Activated naive CD8-positive, alpha-beta T cell treated with anti-CD3 and anti-CD28 coated beads, Interleukin-2, amount 50 U/mL, for 24 hours (primary cell): ENCODE results near the gene HEXB.

Experiments
- ATAC-seq: fragments of 150-1000 bp; cut with Tn5 transposase; one replicate; pipeline ENCODE4 v1.10.0; 2021
- DNase-seq: peaks from one replicate; pipeline ENCODE4 v3.0.0; 2021
- H3K27ac Mint-ChIP-seq: one replicate; pipeline ENCODE4 v1.8.0; 2021; ENCODE audit warnings: mild to moderate bottlenecking, mixed read lengths
- H3K27me3 Mint-ChIP-seq: one replicate; pipeline ENCODE4 v1.8.0; 2021; ENCODE audit warnings: mixed read lengths
- H3K36me3 Mint-ChIP-seq: one replicate; pipeline ENCODE4 v1.8.0; 2021; ENCODE audit warnings: low read depth, mixed read lengths
- H3K4me1 Mint-ChIP-seq: one replicate; pipeline ENCODE4 v1.8.0; 2021; ENCODE audit warnings: mixed read lengths
- H3K4me3 Mint-ChIP-seq: one replicate; pipeline ENCODE4 v1.8.0; 2021; ENCODE audit warnings: mild to moderate bottlenecking, moderate library complexity, mixed read lengths
- H3K9me3 Mint-ChIP-seq: one replicate; pipeline ENCODE4 v1.8.0; 2021; ENCODE audit warnings: mixed read lengths

The HEXB gene

GRCh38 chr5:74684900-74685851 is at the start of gene HEXB:
Gene HEXB (plus strand): TSS chr5:74685233. CDS start chr5:74685261, 28 bp downstream.
- DNase-seq: peak; percentile 91
- peak; percentile 92 for ATAC-seq
- Mint-ChIP-seq H3K9me3 (no peaks in the 10 kb centered on the region), H3K36me3 (peaks cover 1% of the 10 kb centered on the region), H3K4me3 (peak within 1 kb of the TSS; percentile 86), H3K27me3 (peaks cover 2% of the 10 kb centered on the region), H3K4me1 (peaks cover 13% of the 10 kb centered on the region), H3K27ac (peak within 1 kb of the TSS; percentile 81)

GRCh38 chr5:74636149-74636548 is 48.9 kb upstream of the HEXB start:
- Mint-ChIP-seq H3K4me3 (no peak overlapping the region), H3K9me3 (no peaks in the 10 kb centered on the region), H3K4me1 (peaks cover 47% of the 10 kb centered on the region), H3K27me3 (peaks cover 30% of the 10 kb centered on the region), H3K27ac (no peak overlapping the region), H3K36me3 (no peaks in the 10 kb centered on the region)
- ATAC-seq (no peak), DNase-seq (no peak)

GRCh38 chr5:74636552-74636951 is 48.5 kb upstream of the HEXB start:
- peaks cover 47% of the 10 kb centered on the region for H3K4me1 Mint-ChIP-seq
- no peak overlapping the region for H3K27ac Mint-ChIP-seq
- H3K36me3 Mint-ChIP-seq: no peaks in the 10 kb centered on the region
- H3K9me3 Mint-ChIP-seq: no peaks in the 10 kb centered on the region
- ATAC-seq (no peak), DNase-seq (no peak)
- peaks cover 30% of the 10 kb centered on the region for H3K27me3 Mint-ChIP-seq
- no peak overlapping the region for H3K4me3 Mint-ChIP-seq

- Mint-ChIP-seq H3K9me3 (no peaks in the 10 kb centered on the region), H3K27ac (no peak overlapping the region), H3K4me1 (peaks cover 36% of the 10 kb centered on the region), H3K36me3 (no peaks in the 10 kb centered on the region), H3K4me3 (peak overlapping the region; percentile 78), H3K27me3 (peaks cover 42% of the 10 kb centered on the region)
- ATAC-seq (no peak), DNase-seq (no peak)
Observed at GRCh38 chr5:74638544-74638969, 46.5 kb upstream of the HEXB start.

GRCh38 chr5:74638970-74639806 is 45.8 kb upstream of the HEXB start:
- Mint-ChIP-seq H3K4me1 (peaks cover 35% of the 10 kb centered on the region), H3K27me3 (peaks cover 47% of the 10 kb centered on the region), H3K4me3 (peak overlapping the region; percentile 78), H3K27ac (no peak overlapping the region), H3K36me3 (no peaks in the 10 kb centered on the region), H3K9me3 (no peaks in the 10 kb centered on the region)
- ATAC-seq (peak; percentile 42), DNase-seq (no peak)

- peaks cover 35% of the 10 kb centered on the region for H3K4me1 Mint-ChIP-seq
- ATAC-seq (peak; percentile 41), DNase-seq (peak; percentile 52)
- H3K9me3 Mint-ChIP-seq: no peaks in the 10 kb centered on the region
- no peaks in the 10 kb centered on the region for H3K36me3 Mint-ChIP-seq
- H3K27me3 Mint-ChIP-seq: peaks cover 49% of the 10 kb centered on the region
- H3K27ac Mint-ChIP-seq: no peak overlapping the region
- peak overlapping the region; percentile 78 for H3K4me3 Mint-ChIP-seq
Observed at GRCh38 chr5:74639807-74640449, 45.1 kb upstream of the HEXB start.

- Mint-ChIP-seq H3K9me3 (no peaks in the 10 kb centered on the region), H3K36me3 (no peaks in the 10 kb centered on the region), H3K27me3 (peaks cover 52% of the 10 kb centered on the region), H3K4me1 (peaks cover 35% of the 10 kb centered on the region), H3K27ac (no peak within 1 kb of the TSS), H3K4me3 (peak within 1 kb of the TSS; percentile 78)
- DNase-seq (peak; percentile 75), ATAC-seq (peak; percentile 79)
Observed at GRCh38 chr5:74640450-74640953, 44.5 kb upstream of the HEXB start, which contains the start of gene ENC1. Gene ENC1 (minus strand): TSS chr5:74640728. CDS start chr5:74636485, 4,243 bp downstream.

GRCh38 chr5:74640954-74641734 is 43.9 kb upstream of the HEXB start:
- Mint-ChIP-seq H3K36me3 (no peaks in the 10 kb centered on the region), H3K9me3 (no peaks in the 10 kb centered on the region), H3K27me3 (peaks cover 46% of the 10 kb centered on the region), H3K4me3 (peak overlapping the region; percentile 78), H3K4me1 (peaks cover 35% of the 10 kb centered on the region), H3K27ac (no peak overlapping the region)
- DNase-seq (peak; percentile 57), ATAC-seq (peak; percentile 16)

- Mint-ChIP-seq H3K4me1 (peaks cover 35% of the 10 kb centered on the region), H3K27me3 (peaks cover 47% of the 10 kb centered on the region), H3K4me3 (peak overlapping the region; percentile 78), H3K36me3 (no peaks in the 10 kb centered on the region), H3K9me3 (no peaks in the 10 kb centered on the region), H3K27ac (no peak overlapping the region)
- DNase-seq (no peak), ATAC-seq (no peak)
Observed at GRCh38 chr5:74641735-74642542, 43.1 kb upstream of the HEXB start.

- DNase-seq: no peak
- no peaks in the 10 kb centered on the region for H3K36me3 Mint-ChIP-seq
- H3K27ac Mint-ChIP-seq: no peak overlapping the region
- no peak for ATAC-seq
- peak overlapping the region; percentile 78 for H3K4me3 Mint-ChIP-seq
- no peaks in the 10 kb centered on the region for H3K9me3 Mint-ChIP-seq
- peaks cover 35% of the 10 kb centered on the region for H3K4me1 Mint-ChIP-seq
- peaks cover 46% of the 10 kb centered on the region for H3K27me3 Mint-ChIP-seq
Observed at GRCh38 chr5:74642543-74642863, 42.5 kb upstream of the HEXB start.

GRCh38 chr5:74643111-74643562 is 41.9 kb upstream of the HEXB start:
- peaks cover 32% of the 10 kb centered on the region for H3K4me1 Mint-ChIP-seq

GRCh38 chr5:74647096-74647495 is 37.9 kb upstream of the HEXB start:
- Mint-ChIP-seq H3K4me3 (no peak overlapping the region), H3K27me3 (peaks cover 25% of the 10 kb centered on the region), H3K36me3 (no peaks in the 10 kb centered on the region), H3K27ac (no peak overlapping the region), H3K9me3 (no peaks in the 10 kb centered on the region), H3K4me1 (peaks cover 3% of the 10 kb centered on the region)
- ATAC-seq (no peak), DNase-seq (no peak)

More at GRCh38 chr5:74643111-74643562, 41.9 kb upstream of the HEXB start:
- H3K4me3 Mint-ChIP-seq: no peak overlapping the region
- H3K27me3 Mint-ChIP-seq: peaks cover 41% of the 10 kb centered on the region
- H3K27ac Mint-ChIP-seq: no peak overlapping the region
- ATAC-seq (no peak), DNase-seq (no peak)
- H3K36me3 Mint-ChIP-seq: no peaks in the 10 kb centered on the region
- H3K9me3 Mint-ChIP-seq: no peaks in the 10 kb centered on the region

- Mint-ChIP-seq H3K27ac (no peak overlapping the region), H3K27me3 (peaks cover 14% of the 10 kb centered on the region), H3K4me3 (no peak overlapping the region), H3K9me3 (no peaks in the 10 kb centered on the region), H3K4me1 (peaks cover 2% of the 10 kb centered on the region), H3K36me3 (no peaks in the 10 kb centered on the region)
- DNase-seq: no peak
- peak; percentile 76 for ATAC-seq
Observed at GRCh38 chr5:74648835-74649293, 36.2 kb upstream of the HEXB start.
